NK-92 treated with Interleukin-12 subunit alpha and Interleukin-12 subunit beta, amount 100 ng/mL, for 24 hours (cell line): ENCODE data around the gene TRIM45.

Source experiments
- DNase-seq: peaks from one replicate; lab custom pipeline; 2025; lab: John Stamatoyannopoulos, UW

TRIM45 gene

DNA sequence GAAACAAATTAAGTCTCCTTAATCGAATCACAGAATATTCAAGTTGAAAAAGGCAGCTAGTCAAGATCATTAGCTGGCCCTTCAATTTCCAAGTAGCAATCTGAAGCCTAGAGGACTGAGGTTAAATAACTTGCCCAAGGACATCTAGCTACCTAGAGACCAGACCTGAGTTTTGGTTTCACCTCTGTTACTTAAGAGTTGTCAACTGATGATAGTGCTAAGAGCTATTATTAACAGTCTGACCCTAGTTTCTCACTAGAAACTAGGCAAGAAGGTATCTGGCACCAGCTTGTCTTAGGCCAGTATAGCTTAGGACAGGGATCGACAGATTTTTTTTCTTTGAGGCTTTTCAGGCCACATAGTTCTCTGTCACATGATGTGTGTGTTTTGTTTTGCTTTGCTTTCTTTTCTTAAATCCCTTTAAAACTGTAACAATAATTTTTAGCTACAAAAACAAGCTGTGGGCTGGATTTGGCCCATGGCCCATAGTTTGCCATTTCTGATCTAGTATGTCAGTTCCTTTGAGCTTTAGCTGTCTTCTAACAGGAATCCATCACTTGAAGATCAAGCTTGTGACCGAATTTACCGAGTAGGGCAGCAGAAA is 23.2 kb downstream of the TRIM45 start:
- DNase-seq, result no peak

DNA sequence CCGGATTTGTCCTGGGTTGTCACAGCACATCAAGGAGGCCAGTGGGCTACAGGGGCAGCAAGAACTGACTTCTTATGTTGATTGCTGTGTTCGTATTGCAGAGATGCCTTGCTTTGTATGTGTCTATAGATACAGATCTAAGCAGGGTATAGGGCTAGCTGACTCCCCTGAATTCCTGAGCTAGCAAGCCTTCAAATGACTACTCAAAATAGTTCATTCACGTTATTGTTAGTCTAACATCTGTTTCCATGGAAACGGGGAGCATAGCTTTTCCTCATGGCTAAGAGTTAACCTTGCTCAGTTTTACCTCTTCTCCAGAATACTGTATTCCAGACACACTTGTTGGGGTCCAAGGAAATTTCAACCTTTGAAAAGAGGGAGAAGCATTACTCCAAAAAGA is 24.1 kb downstream of the TRIM45 start:
- DNase-seq, result no peak

- DNase-seq, result no peak
Measured at GRCh38 chr1:117096951-117097408, 24.6 kb downstream of the TRIM45 start.

DNA sequence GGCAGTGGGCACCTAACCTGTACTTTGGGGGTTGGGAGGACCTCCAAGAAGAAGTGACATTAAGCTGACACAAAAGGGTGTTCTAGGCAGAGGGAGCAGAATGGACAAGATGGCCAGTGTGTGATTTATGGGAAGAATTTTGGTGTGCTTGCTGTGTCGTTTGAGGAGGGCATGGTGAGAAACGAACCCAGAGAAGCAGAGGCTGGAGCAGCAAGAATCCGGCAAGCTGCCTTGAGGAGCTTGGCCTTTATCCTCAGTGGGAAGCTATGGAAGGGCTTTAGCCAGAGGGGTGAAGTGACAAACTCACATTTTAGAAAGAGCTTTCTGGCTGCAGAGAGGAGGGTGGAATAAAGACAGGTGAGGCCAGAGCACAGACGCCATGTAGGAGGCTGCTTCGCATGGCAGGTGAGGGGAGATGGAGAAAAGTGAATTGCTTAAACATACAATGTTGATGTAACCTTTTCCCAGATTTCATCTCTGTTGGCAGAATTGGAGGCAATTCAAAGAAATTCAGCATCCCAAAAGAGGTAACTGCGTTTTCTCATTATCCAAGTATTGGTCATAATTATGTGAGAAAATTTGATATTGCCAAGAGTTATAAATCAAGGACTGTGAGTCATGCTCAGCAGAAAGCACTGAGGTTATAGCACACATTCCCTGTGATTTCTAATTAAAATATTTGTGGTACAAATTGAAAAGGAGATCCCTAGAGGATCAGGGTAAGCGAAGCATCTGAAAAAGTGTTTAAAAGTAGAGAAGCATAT is 26.5 kb downstream of the TRIM45 start:
- no peak for DNase-seq

DNA sequence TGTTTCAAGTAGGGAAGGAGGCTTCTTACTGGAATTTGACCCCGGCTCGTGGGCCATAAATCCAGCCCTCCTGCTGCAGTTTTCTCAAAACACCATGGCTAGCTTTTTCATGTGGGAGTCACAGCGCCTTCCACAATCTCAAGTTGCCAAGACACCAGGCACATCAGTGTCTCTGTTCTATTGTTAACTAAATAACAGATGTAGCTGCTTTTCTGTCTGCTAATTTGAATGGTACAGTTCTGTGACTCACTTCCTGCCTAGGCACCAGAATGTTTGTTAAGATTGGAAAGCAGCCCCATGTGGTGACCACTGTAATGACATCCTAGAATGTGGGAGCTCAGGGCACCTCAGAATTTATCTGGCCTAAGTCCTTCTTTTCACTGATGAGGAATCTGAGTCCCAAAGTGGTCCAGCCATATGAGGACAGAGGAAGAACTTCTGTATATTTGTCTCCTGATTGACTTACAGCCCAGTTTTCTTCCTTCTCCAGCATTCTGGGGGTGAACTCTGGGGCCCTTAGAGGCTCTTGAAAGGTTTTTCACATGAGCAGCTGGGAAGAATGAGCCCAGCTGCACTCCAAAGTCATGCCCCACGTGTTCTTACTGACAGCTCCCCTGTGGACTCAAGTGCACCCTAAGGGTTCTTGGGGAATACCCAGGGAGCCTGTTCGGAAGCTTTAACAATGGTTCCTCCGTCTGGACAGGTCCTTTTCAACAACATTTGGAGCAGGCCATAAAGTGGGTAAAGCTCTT is 27.5 kb downstream of the TRIM45 start:
- DNase-seq, result peak; percentile 21

DNA sequence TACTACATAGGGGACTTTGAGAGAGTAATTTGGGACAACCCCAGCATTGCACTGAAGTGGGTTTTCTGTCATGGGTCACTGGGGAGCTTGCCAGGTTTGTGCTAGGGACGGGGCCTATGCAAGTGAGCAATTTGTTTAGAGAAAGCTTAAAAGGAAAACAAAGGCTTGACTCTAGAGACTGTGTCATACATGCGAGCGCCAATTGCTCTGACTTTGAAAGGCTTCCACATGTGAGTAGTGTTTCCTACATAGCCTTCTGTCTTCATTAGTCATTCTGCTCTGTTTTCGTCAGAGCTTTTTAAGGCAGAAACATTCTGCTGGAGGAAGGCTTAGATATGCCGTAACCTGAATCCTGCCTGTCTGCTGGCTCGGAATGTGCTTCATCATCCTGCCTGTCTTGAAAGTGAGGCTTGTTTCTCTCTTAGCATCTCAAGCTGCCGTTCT is 28.4 kb downstream of the TRIM45 start:
- DNase-seq, result no peak

DNA sequence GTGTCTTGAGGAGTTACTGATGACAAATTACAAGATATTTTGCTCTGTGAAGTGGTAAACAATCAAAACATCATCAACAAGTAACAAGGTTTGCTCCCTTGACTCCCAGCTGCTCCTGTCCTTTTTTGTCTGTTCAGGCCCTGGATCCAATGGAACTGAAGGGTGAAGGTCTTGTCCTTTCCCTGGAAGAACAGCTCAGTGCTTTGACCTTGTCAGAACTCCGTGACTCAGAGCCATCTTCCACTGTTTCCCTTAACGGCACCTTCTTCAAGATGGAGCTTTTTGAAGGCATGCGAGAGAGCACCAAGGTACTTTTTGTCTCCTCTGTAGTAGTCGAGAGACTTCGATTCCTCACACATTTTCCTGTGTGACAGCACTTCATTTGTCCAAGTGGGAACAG is 29.0 kb downstream of the TRIM45 start:
- DNase-seq, result no peak

DNA sequence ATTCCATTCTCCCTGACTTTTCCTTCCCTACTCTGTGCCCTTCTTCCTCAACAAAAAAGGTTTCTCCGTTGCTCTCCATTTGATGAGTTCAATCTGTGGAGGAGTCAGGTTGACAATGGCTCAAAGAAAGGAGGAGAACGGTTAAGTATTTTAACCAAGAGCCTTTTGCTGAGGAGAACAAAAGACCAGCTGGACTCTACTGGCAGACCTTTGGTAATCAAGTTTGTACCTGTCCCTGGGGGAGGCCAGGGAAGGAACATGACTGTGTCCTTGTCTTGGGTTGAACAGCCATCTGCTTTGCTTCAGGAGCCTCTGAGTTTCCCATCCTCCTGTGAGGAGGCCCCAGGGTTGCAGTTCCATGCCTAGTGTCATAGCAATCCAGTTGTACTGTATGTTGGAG is 31.6 kb downstream of the TRIM45 start:
- DNase-seq, result no peak

- no peak for DNase-seq
Measured at GRCh38 chr1:117087686-117088085, 33.9 kb downstream of the TRIM45 start.

- no peak for DNase-seq
Measured at GRCh38 chr1:117084231-117084630, 37.3 kb downstream of the TRIM45 start.

DNA sequence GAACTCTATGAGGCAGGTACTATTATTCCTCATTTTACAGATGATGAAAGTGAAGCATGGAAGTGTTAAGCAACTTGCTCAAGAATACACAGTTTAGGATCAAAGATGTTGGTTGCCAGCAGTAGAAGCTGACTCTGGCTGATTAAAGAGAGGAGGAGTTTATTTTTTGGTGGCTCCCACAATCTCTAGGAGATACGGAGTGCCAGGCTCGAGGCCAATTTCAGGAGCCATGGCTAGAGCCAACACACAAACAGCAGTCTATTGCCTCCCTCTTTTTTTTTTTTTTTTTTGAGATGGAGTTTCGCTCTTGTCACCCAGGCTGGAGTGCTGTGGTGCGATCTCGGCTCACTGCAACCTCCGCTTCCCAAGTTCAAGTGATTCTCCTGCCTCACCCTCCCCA is 41.8 kb downstream of the TRIM45 start:
- DNase-seq, result no peak

- peak; percentile 55 for DNase-seq
Measured at GRCh38 chr1:117077267-117077666, 44.3 kb downstream of the TRIM45 start.

GRCh38 chr1:117076648-117077047 is 44.9 kb downstream of the TRIM45 start:
- DNase-seq, result no peak

- DNase-seq, result no peak
Measured at GRCh38 chr1:117070124-117070523, 51.4 kb downstream of the TRIM45 start.

GRCh38 chr1:117069220-117069844 is 52.2 kb downstream of the TRIM45 start:
- DNase-seq, result no peak

- DNase-seq, result no peak
Measured at GRCh38 chr1:117068580-117068979, 53.0 kb downstream of the TRIM45 start.

GRCh38 chr1:117067533-117068370 is 53.8 kb downstream of the TRIM45 start:
- peak; percentile 25 for DNase-seq

- no peak for DNase-seq
Measured at GRCh38 chr1:117066367-117066766, 55.2 kb downstream of the TRIM45 start.

DNA sequence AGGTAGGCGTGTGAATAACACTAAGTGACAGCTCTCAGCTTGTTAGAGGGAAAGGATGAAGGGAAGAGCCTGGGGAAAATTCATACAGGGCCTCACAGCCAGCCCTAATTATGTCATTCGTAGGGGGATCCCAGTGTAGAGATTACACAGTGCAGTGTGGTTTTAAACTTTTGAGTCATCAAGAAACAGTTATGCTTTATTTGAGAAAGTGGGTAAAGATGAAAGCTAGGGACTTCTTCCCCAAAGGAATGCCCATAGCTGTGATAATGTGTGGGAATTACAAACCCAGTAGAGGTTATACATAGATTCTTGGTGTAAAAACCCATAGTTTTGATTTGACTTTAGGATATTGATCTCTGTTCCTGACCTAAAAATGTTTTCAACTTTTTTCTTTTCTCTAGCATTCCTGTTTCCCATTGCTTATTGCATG is 59.5 kb downstream of the TRIM45 start:
- DNase-seq, result peak; percentile 11
